HG03108 (cell line): ENCODE results near the gene CFAP77.

Source experiments
- ATAC-seq: cut with Tn5 transposase; IDR thresholded peaks from one replicate; pipeline ENCODE4 v1.9.1; 2021; ENCODE audit warnings: moderate library complexity; ENCODE audit not compliant: unreplicated experiment

CFAP77 gene

GRCh38 chr9:132575005-132575609 is 165.1 kb downstream of the CFAP77 start:
- ATAC-seq, result no peak

DNA sequence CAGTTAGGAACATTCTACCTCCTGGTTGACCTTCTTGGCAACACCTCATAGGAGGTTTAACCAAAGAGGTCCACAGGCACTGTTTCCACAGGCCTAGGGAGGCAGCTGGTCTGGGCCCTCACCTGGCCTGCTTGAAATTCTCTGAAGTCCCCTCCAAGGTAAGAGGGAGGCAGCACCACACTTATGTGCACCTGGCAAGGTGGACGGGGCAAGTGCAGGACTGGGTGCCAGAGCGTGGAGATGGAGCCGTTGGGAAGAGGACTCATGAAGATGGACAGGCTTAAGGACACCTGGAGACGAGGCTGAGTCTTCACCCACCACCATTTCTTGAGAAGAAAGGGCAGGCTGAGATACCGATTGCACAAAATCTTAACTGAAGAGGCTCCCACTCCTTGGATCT is 165.8 kb downstream of the CFAP77 start:
- ATAC-seq, result no peak

- no peak for ATAC-seq
Observed at GRCh38 chr9:132577119-132577518, 167.1 kb downstream of the CFAP77 start.

GRCh38 chr9:132578367-132578932 is 168.4 kb downstream of the CFAP77 start:
- no peak for ATAC-seq

- ATAC-seq, result no peak
Observed at GRCh38 chr9:132579427-132579798, 169.4 kb downstream of the CFAP77 start.

DNA sequence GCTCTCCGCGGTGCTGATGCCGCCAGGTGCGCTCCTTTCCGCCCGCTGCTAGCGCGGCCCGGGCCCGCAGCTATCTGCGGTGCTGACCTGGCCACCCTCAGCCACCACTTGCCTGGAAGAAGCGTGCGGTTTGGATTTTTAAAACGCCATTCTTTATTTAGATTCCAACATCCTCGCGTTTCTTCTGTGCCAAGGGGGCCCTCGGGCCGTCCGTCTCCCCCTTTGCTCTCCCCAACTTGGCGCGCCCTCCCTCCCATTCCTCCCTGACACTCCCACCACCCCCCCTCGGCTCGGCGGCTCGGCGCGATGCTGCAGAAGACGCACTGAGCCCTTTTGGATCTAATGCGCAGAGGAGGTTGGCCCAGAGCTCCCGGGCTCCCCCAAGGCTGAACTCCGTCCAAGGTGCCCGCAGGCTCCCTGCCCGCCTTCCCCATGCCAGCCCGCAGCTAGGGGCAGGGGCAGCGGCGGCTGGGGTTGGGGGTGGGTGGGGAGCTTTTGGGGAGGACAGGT is 172.3 kb downstream of the CFAP77 start, which contains the start of gene BARHL1:
TSS of gene BARHL1 (plus strand) at position 331 of the 510 bp plus-strand sequence. CDS start 192 bp downstream, outside the sequence.
- no peak for ATAC-seq

- no peak for ATAC-seq
Observed at GRCh38 chr9:132582786-132583583, 173.0 kb downstream of the CFAP77 start.

DNA sequence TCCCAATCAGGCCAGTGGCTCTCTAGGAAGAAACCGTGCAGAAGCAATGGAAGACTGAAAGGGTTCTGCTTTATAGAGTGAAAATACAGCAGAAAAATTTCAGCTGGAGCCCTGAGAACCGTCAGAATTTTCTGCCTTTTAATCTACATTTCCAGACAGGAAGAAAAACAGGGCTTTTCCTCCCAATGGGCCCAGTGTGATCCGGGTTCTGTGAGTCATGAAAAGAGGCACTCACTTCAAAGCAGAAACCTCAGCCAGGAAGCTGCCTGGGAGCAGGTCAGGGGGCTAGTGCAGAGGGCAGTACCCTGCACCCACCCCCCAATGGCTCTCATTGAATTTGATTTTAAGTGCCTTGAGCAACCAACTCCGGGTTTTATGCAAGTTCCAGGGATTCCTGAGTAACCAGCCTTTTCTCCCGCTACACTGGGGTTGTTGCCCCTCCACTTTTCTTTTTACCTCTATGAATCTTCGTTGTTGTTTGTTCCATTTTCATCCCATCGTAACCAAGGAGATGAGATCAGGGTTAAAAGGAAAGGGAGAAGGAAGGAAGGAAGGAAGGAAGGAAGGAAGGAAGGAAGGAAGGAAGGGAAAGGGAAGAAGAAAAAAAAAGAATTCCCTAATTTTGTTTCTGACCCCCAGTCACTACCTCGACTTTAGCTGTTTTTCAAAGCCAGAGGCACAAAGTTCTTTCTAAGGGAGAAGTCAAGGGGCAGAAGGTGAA is 173.7 kb downstream of the CFAP77 start:
- ATAC-seq, result no peak

- no peak for ATAC-seq
Observed at GRCh38 chr9:132584601-132585560, 174.9 kb downstream of the CFAP77 start.

- ATAC-seq, result no peak
Observed at GRCh38 chr9:132585954-132586829, 176.2 kb downstream of the CFAP77 start.

- ATAC-seq, result no peak
Observed at GRCh38 chr9:132586830-132587591, 177.0 kb downstream of the CFAP77 start.

- ATAC-seq, result no peak
Observed at GRCh38 chr9:132587592-132587955, 177.6 kb downstream of the CFAP77 start.

DNA sequence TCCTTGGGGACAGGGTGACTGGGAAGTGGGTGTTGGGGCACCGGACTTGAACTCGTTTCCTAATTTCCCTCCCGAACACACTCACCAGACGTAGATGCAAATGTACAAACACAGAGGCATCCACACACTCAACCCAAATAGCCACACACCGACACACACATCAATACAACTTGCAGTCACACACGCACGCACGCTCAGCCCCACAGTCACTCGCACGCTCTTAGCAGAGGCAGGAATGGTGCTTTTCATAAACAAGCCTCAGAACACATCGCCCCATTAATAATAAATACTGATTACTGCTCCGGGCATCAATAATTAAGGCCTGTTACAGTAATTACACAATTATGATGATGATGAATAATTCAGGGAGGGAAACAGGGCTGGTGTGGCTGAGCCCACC is 178.1 kb downstream of the CFAP77 start:
- ATAC-seq, result no peak

DNA sequence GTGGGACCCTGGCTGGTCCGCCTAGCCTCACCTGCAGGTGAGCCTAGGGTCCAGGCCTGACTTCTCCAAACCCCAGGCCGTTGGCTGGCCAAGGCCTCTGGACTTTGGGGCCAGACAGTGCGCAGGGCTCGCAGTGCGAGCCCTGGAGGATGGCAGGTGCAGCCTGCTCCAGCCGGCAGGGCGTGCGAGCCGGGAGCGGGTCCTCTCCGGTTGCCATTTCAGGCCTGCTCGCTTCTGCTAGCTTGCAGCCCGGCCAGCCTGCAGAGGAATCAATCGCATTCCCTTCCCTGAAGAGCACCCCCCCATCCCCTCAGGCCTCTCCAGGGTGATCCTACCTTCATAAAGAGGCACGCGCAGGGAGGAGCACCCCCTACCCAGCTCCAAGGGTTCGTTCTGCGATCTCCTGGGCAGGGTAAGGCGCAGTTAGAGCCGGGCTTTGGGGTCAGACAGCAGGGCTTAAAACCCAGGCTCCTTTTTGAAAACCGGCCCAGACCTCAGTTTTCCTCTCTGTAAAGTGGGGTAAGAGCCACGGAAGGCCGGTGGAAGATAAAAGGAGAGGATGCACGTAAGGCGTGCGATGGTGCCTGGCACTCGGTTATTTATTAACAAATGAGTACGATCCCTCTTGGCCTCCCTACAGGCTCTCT is 178.6 kb downstream of the CFAP77 start:
- no peak for ATAC-seq

DNA sequence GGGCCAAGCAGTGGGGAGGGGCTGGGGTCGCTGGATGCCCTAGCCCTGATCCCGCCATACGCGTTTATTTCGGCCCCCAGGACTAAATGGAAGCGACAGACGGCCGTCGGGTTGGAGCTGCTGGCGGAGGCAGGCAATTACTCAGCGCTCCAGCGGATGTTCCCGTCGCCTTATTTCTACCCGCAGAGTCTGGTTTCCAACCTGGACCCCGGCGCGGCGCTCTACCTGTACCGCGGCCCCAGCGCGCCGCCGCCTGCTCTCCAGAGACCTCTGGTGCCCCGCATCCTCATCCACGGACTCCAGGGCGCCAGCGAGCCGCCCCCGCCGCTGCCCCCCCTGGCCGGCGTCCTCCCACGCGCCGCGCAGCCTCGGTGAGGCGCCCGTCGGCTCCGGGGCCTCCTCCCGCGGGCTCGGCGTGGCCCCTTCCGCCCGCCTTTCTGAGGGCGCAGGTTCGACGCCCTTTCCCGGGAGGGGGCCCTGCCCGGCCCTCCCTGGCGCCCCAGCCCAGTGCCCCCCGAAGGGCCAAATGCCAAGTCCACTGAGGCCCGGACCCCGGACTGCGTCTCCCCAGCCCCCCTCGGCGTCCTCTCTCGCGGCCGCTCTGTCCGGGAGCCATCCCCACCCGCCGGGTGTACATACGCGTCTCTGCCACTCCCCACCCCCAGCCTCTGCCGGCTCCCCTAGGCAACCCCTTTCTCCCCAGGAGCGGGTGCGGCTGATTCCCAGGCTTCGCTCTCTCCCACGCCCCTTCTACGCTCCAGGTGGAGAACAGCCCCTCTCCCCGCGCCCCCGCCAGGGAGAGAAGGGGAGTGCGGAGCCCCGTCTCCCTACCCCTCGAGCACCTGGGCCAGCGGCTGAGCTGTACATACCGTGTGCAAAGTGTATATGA is 179.4 kb downstream of the CFAP77 start:
- ATAC-seq, result no peak

- no peak for ATAC-seq
Observed at GRCh38 chr9:132590037-132590317, 180.0 kb downstream of the CFAP77 start.
